MCF 10A (cell line): ENCODE results near the gene CMTM8. TPM values are rescaled to one million over a fixed set of nuclear protein-coding genes. Genes with fewer than 3 reads are reported as not detected.
"Not testable (repeated sequence)": the region's sequence is repeated elsewhere in the genome, so short reads cannot be mapped to it uniquely, and the experiment has no call there.

Source experiments
- Bru-seq: library from RNA; stranded (reverse); fragments of 400-500 nt; gene quantifications from one replicate; lab custom pipeline; 2021; lab: Mats Ljungman, UMichigan
- BruChase-seq, 2 experiments: library from RNA; stranded (reverse); fragments of 400-500 nt; gene quantifications; one replicate each; lab custom pipeline; 2021; lab: Mats Ljungman, UMichigan
- BruUV-seq: library from RNA; stranded (reverse); fragments of 400-500 nt; replicated peaks from 2 replicates; lab custom pipeline; 2021; lab: Mats Ljungman, UMichigan
- CTCF ChIA-PET: fragments of 300-600 bp; sonication (Branson Sonifier 250); formaldehyde crosslinking; extraction: SDS; loops from one replicate; lab custom pipeline; 2021; ENCODE audit warnings: antibody characterized with exemption, inconsistent platforms; lab: Yijun Ruan, JAX
- POLR2A ChIA-PET: fragments of 300-600, 350-650 bp; sonication (Branson Sonifier 250); formaldehyde crosslinking; extraction: SDS; loops from one replicate; lab custom pipeline; 2020; ENCODE audit warnings: antibody characterized with exemption, inconsistent platforms; lab: Yijun Ruan, JAX
- DNase-seq: peaks from one replicate; pipeline ENCODE4 v3.0.0-alpha.2; 2018; ENCODE audit not compliant: unreplicated experiment
- H3K27ac Mint-ChIP-seq: one replicate; pipeline ENCODE4 v1.8.0; 2022; ENCODE audit warnings: mild to moderate bottlenecking, low read depth, mixed read lengths; ENCODE audit not compliant: unreplicated experiment
- H3K27me3 Mint-ChIP-seq: one replicate; pipeline ENCODE4 v1.8.0; 2022; ENCODE audit warnings: mixed read lengths; ENCODE audit not compliant: insufficient read depth, unreplicated experiment
- H3K36me3 Mint-ChIP-seq: one replicate; pipeline ENCODE4 v1.8.0; 2022; ENCODE audit warnings: mild to moderate bottlenecking, moderate library complexity, mixed read lengths; ENCODE audit not compliant: insufficient read depth, unreplicated experiment
- H3K4me1 Mint-ChIP-seq: one replicate; pipeline ENCODE4 v1.8.0; 2022; ENCODE audit warnings: mixed read lengths; ENCODE audit not compliant: insufficient read depth, unreplicated experiment
- H3K4me3 Mint-ChIP-seq: one replicate; pipeline ENCODE4 v1.8.0; 2022; ENCODE audit warnings: mild to moderate bottlenecking, moderate library complexity, mixed read lengths; ENCODE audit not compliant: unreplicated experiment
- H3K9me3 Mint-ChIP-seq: one replicate; pipeline ENCODE4 v1.8.0; 2022; ENCODE audit warnings: mixed read lengths; ENCODE audit not compliant: unreplicated experiment
- intact Hi-C: fragments of 100-400 bp; cut with micrococcal nuclease; formaldehyde crosslinking; loops from 2 replicates; pipeline ENCODE4 v1.14.1; 2022
- long read RNA-seq: library from polyadenylated mRNA; stranded (forward); transcript quantifications from one replicate; pipeline ENCODE4 v2.0.0, GENCODE V29; 2022
- total RNA-seq: library from RNA; stranded (reverse); gene quantifications from 2 replicates; pipeline ENCODE4 v1.2.3, GENCODE V29; 2022
- TF ChIP-seq, protein P1 (sequence below): fragments of 200-600 bp; IDR thresholded peaks from one replicate; pipeline ENCODE4 v1.8.0; 2022; ENCODE audit warnings: antibody characterized with exemption, mild to moderate bottlenecking; ENCODE audit not compliant: unreplicated experiment

CMTM8 gene, protein sequence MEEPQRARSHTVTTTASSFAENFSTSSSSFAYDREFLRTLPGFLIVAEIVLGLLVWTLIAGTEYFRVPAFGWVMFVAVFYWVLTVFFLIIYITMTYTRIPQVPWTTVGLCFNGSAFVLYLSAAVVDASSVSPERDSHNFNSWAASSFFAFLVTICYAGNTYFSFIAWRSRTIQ
- total RNA-seq (3.2 and 3.8 TPM in 2 replicates), Bru-seq, nascent RNA (percentile 49 among the genes with signal in this experiment), BruChase-seq, experiment 1, labeled RNA remaining after a 6-hour chase (percentile 47 among the genes with signal in this experiment), BruChase-seq, experiment 2, labeled RNA remaining after a 2-hour chase (percentile 47 among the genes with signal in this experiment)
- long read RNA-seq, partial matches to known transcripts = 0 of 4 reads
- long read RNA-seq, other reads (novel, unspliced or antisense) = 1 of 4 reads

DNA sequence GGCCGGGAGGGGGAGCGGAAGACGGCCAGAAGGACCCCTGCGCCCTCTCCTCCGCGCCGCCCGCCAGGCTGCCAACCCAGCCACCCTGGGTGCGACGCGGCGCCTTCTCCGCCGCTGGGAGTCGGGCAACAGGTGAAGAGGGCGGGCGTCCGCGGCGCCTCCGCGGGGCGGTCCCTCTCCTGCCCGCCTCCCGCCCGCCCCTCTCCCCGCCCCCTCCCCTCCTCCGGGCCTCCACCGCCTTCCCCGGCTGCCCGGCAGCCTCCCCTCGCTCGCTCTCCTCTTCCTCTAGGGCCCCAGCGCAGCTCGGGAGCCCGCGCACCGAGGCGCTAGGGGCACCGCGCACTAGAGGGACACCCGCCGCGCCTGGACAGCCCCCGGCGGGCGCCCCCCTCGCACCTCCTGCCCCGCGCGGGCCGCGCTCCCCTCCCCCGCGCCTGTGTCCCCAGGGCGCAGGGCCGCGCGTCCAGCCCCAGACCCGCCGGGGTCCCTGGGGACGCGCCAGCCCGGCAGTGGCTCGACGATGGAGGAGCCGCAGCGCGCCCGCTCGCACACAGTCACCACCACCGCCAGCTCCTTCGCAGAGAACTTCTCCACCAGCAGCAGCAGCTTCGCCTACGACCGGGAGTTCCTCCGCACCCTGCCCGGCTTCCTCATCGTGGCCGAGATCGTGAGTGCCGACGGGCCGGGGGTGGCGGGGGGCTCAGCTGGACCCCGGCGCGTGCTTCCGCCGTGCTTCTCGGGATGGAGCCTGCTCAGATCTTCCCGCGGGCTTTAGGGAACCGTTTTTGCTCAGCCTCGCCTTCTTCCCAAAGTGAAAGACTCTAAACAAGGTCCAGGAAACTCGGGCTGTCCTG is at the start of gene CMTM8:
Gene CMTM8 (plus strand): TSS at position 228 of the 854 bp plus-strand sequence. CDS start 293 bp downstream, at position 521.
- TF ChIP-seq, protein P1, sequence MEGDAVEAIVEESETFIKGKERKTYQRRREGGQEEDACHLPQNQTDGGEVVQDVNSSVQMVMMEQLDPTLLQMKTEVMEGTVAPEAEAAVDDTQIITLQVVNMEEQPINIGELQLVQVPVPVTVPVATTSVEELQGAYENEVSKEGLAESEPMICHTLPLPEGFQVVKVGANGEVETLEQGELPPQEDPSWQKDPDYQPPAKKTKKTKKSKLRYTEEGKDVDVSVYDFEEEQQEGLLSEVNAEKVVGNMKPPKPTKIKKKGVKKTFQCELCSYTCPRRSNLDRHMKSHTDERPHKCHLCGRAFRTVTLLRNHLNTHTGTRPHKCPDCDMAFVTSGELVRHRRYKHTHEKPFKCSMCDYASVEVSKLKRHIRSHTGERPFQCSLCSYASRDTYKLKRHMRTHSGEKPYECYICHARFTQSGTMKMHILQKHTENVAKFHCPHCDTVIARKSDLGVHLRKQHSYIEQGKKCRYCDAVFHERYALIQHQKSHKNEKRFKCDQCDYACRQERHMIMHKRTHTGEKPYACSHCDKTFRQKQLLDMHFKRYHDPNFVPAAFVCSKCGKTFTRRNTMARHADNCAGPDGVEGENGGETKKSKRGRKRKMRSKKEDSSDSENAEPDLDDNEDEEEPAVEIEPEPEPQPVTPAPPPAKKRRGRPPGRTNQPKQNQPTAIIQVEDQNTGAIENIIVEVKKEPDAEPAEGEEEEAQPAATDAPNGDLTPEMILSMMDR = no peak
- ChIA-PET CTCF (interaction anchor here (0.6 to 3.1 kb wide), 8 partner anchors 10 to 347 kb away, joined by 3 to 17 read pairs (median 6); no protein-coding TSS in a partner anchor), POLR2A (interaction anchor here (0.7 to 4.8 kb wide), 6 partner anchors 10 to 446 kb away, joined by 3 to 25 read pairs (median 4); partner anchors contain the start of gene CNOT10)
- H3K4me1 Mint-ChIP-seq = peaks cover 8% of the 10 kb centered on the region
- H3K27me3 Mint-ChIP-seq = no peaks in the 10 kb centered on the region
- peaks cover 14% of the 10 kb centered on the region for H3K9me3 Mint-ChIP-seq
- H3K36me3 Mint-ChIP-seq = no peaks in the 10 kb centered on the region
- intact Hi-C loops = loop anchor here (1.0 kb wide), 1 partner anchor 58 kb away; no protein-coding TSS in a partner anchor
- DNase-seq = peak; percentile 61
- no TSS peak for BruUV-seq
- peak within 1 kb of the TSS; percentile 84 for H3K4me3 Mint-ChIP-seq
- no peak within 1 kb of the TSS for H3K27ac Mint-ChIP-seq

- no peaks in the 10 kb centered on the region for H3K4me1 Mint-ChIP-seq
- H3K36me3 Mint-ChIP-seq = no peaks in the 10 kb centered on the region
- ChIA-PET POLR2A (no interaction called here), CTCF (interaction anchor here (0.7 kb wide), 1 partner anchor 124 kb away, joined by 3 read pairs; no protein-coding TSS in a partner anchor)
- no peak overlapping the region for H3K27ac Mint-ChIP-seq
- no TSS peak for BruUV-seq
- TF ChIP-seq, protein P1 = no peak
- H3K9me3 Mint-ChIP-seq = no peaks in the 10 kb centered on the region
- intact Hi-C loops = no loop called here
- H3K4me3 Mint-ChIP-seq = no peak overlapping the region
- H3K27me3 Mint-ChIP-seq = peaks cover 10% of the 10 kb centered on the region
- DNase-seq = no peak
Measured at GRCh38 chr3:32189693-32190092, 48.8 kb upstream of the CMTM8 start.

DNA sequence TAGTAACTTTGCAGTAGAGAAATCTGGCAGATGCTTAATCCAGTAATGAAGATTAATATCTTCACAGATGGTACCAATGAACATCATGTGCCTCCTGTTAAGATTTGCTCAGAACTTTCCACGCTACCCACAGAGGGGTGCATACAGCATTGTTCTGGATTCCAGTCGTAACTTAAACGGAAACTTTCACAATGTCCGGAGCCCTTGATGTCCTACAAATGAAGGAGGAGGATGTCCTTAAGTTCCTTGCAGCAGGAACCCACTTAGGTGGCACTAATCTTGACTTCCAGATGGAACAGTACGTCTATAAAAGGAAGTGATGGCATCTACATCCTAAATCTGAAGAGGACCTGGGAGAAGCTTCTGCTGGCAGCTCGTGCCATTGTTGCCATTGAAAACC is 47.9 kb upstream of the CMTM8 start:
- DNase-seq, H3K36me3 Mint-ChIP-seq, H3K4me3 Mint-ChIP-seq, H3K27ac Mint-ChIP-seq, BruUV-seq, POLR2A ChIA-PET, H3K4me1 Mint-ChIP-seq, intact Hi-C loops, H3K9me3 Mint-ChIP-seq: not testable (repeated sequence)
- CTCF ChIA-PET = interaction anchor here (0.6 to 1.1 kb wide), 3 partner anchors 14 to 107 kb away, joined by 3 to 4 read pairs (median 3); no protein-coding TSS in a partner anchor
- peaks cover 10% of the 10 kb centered on the region for H3K27me3 Mint-ChIP-seq

GRCh38 chr3:32193101-32193500 is 45.4 kb upstream of the CMTM8 start:
- Mint-ChIP-seq H3K4me3 (no peak overlapping the region), H3K27me3 (peaks cover 10% of the 10 kb centered on the region), H3K9me3 (no peaks in the 10 kb centered on the region), H3K4me1 (no peaks in the 10 kb centered on the region), H3K27ac (no peak overlapping the region), H3K36me3 (no peaks in the 10 kb centered on the region)
- DNase-seq = no peak
- ChIA-PET CTCF (interaction anchor here (0.7 kb wide), 1 partner anchor 13 kb away, joined by 3 read pairs; no protein-coding TSS in a partner anchor), POLR2A (no interaction called here)
- BruUV-seq = no TSS peak
- TF ChIP-seq, protein P1 = no peak
- intact Hi-C loops = no loop called here
